Astrocyte of the spinal cord (primary cell): ENCODE results near the gene CYP27C1.
"Not testable (repeated sequence)": the region's sequence is repeated elsewhere in the genome, so short reads cannot be mapped to it uniquely, and the experiment has no call there.

Source experiments
- DNase-seq: peaks from one replicate; pipeline ENCODE4 v3.0.0; 2011; ENCODE audit warnings: low read depth, low spot score
- H3K4me3 ChIP-seq: 2 replicates; pipeline ENCODE4 v1.5.1; 2011; ENCODE audit warnings: low read depth, mild to moderate bottlenecking, low read length, moderate library complexity
- in situ Hi-C: cut with HindIII; loops from 2 replicates; pipeline ENCODE4 v1.10.0; 2017; ENCODE audit warnings: low sequenced_read_pairs
- TF ChIP-seq, protein P1 (sequence below): IDR thresholded peaks from 2 replicates; pipeline ENCODE4 v1.5.1; 2012; ENCODE audit warnings: low read depth, mild to moderate bottlenecking, low read length, inconsistent platforms

Gene CYP27C1

DNA sequence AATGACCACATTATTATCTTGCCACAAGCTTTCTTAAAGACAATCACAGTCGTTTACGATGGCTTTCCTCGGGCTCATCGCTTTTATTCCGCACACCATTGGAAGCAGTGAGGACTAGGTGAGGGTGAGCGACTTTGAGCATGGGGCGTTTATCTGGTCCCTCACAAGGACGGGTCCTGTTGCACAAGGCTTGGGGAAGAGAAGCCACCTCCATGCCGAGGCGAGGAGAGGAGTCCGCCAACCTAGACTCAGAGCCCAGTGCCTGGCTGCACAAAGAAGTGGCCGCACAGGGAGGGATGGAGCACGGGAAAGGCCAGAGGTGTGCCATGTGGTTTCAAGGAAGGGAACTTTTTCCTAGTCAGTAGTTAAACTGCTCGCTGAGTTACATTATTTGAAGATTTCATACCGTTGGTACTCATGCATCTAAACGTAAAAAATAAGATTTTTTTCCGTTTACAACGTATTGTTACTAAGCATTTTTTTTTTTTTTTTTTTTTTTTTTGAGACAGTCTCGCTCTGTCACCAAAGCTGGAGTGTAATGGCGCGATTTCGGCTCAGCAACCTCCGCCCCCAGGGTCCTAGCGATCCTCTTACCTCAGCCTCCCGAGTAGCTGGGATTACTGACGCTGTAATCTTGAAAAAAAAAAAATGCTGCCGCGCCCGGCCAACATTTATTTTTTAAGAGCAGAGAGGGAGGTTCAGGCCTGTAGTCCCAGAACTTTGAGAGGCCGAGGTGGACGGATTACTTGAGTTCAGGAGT, 849 bp upstream of the CYP27C1 start:
- in situ Hi-C loops = no loop called here
- no peak for DNase-seq
- peak overlapping the region; percentile 6 for H3K4me3 ChIP-seq
- TF ChIP-seq, protein P1, sequence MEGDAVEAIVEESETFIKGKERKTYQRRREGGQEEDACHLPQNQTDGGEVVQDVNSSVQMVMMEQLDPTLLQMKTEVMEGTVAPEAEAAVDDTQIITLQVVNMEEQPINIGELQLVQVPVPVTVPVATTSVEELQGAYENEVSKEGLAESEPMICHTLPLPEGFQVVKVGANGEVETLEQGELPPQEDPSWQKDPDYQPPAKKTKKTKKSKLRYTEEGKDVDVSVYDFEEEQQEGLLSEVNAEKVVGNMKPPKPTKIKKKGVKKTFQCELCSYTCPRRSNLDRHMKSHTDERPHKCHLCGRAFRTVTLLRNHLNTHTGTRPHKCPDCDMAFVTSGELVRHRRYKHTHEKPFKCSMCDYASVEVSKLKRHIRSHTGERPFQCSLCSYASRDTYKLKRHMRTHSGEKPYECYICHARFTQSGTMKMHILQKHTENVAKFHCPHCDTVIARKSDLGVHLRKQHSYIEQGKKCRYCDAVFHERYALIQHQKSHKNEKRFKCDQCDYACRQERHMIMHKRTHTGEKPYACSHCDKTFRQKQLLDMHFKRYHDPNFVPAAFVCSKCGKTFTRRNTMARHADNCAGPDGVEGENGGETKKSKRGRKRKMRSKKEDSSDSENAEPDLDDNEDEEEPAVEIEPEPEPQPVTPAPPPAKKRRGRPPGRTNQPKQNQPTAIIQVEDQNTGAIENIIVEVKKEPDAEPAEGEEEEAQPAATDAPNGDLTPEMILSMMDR = no peak

DNA sequence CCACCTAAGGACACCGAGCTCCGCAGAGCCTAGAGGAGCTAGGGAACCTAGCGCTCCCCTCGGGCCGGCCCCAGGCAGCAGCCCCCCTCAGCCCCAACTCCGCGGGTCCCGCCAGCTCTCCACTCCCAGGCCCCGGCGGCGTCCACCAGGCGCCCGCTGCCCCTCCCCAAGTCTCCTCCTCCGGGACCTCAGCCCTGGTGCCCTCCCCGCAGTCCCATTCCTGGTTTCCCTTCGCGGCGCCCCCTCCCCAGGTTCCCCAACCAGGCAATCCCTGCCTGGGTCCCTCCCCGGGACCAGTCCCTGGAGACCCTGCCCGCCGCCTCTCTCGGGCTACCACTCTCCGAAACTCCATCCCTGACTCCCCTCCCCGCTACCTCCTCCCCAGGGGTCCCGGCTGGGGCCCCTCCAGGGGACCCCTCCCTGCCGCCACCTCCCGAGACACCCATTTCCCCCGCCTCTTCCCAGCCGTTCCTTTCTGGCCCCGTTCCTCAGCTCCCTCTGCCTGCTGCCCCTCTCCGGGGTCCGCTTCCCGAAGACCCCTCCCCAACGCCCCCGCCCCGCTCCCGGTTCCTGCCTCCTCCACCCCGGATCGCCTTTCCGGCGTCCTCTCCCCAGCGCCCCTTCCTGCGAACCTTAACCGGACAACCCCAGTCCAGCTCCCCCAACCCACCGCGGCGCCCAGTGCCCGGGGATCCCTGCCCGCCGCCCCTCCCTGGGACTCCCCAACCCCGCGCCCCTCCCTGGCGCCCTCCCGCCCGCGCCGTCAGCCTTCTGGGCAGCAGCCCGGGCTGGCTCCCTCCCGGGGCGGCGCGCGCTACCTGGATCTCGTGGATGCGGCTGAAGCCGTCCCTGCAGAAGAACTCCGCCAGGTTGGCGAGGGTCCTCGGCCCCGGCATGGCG, 678 bp downstream of the CYP27C1 start:
- no peak for DNase-seq
- in situ Hi-C loops = no loop called here
- peak overlapping the region; percentile 67 for H3K4me3 ChIP-seq

DNA sequence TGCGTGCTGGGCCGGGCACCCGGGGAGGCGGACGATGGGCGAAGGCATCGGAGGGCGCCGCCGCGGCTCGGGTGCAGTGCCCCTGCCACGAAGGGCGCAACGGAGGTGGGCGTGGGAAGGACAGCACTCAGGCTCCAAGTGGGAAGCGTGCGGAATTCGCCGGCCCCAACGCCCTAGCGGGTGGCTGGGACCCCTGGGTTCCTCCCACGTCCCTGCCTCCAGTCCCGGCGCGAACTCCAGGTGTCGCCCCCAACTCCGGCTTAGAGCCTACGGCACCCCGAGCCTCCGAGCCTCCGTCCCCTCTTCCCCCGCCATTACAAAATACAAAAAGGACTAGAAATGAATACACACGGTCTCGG, 1.3 kb downstream of the CYP27C1 start:
- H3K4me3 ChIP-seq = peak overlapping the region; percentile 67
- TF ChIP-seq, protein P1 = no peak
- DNase-seq = no peak
- in situ Hi-C loops = no loop called here

More for the DNA sequence above, 678 bp downstream of the CYP27C1 start:
- TF ChIP-seq, protein P1 = no peak

DNA sequence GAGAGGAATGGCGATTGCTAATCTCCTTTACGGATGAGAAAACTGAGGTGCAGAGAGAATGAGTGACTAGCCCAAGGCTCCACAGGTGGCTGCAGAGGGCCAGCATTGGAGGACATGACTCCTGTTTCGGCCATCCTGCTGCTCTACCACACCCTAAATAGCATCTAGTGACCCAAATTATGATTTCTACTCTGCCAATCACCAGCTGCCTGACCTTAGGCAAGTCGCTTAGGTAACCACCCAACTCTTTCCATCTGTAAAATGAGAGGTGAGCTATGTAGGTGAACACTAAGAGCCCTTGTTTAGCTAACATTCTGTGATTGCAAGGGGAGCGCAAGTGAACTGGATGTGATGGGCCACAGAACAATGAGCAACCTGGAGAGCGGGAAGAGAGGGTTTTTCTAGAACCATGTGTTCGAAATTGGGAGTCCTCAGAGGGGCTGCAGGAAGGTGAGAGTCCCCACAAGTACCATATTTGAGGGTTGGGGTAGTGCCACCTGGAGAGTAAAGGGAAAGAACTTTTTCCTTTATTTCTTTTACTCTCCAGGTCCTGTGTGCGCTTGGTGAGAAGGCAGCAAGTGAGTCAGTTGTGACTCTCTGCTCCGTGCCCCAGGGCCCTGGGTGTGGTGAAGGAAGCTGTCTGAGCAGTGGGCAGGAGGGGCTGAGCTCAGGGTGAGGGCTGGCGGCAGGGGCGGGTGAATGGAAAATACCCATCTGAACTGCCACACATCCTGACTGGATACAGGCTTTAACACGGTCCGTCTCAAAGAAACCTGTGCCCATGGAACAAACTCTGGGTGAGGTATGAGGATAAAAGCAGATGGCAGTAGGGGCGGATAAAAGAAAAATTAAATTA, 2.4 kb downstream of the CYP27C1 start:
- no peak overlapping the region for H3K4me3 ChIP-seq
- in situ Hi-C loops = no loop called here
- DNase-seq = peak; percentile 59
- TF ChIP-seq, protein P1 = no peak

DNA sequence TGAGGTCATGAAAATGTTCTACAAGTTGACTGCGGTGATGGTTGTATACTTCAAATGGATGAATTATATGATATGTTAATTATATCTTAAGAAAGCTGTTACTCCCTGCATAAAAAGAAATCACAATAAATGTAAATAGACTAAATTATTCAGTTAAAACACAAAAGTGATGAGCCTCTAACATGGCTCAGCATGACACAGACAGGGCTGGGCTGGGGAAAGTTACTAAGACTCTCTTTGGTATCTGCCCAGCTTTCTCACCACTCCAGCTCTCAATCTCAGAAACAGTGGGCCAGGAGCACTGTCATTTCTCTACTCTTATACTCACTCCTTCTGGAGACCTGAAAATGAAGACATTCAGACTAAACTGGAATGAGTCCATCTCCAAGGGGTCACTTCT, 3.5 kb downstream of the CYP27C1 start:
- no peak for DNase-seq
- TF ChIP-seq, protein P1 = no peak
- no peak overlapping the region for H3K4me3 ChIP-seq
- in situ Hi-C loops = no loop called here

DNA sequence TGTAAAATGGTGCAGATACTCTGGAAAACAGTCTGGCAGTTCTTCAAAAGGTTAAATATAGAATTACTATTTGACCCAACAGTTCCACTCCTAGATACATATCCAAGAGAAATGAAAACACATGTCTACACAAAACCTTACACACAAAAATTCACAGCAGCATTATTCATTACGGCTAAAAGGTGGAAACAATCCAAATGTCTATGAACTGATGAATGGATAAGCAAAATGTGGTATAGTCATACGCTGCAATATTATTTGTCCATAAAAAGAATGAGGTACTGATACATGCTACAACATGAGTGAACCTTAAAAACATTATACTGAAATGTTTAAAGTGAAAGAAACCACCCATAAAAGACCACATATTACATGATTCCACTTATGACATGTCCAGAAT, 4.0 kb downstream of the CYP27C1 start:
- no peak overlapping the region for H3K4me3 ChIP-seq
- in situ Hi-C loops = no loop called here

DNA sequence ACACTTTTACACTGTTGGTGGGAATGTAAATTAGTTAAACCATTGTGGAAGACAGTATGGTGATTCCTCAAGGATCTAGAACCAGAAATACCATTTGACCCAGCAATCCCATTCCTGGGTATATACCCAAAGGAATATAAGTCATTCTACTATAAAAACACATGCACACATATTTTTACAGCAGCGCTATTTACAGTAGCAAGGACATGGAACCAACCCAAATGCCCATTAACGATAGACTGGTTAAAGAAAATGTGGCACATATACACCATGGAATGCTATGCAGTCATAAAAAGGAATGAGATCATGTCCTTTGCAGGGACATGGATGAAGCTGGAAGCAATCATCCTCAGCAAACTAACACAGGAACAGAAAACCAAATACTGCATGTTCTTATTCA, 5.9 kb downstream of the CYP27C1 start:
- in situ Hi-C loops, DNase-seq, H3K4me3 ChIP-seq: not testable (repeated sequence)

More for the DNA sequence above, 4.0 kb downstream of the CYP27C1 start:
- TF ChIP-seq, protein P1 = no peak
- DNase-seq = no peak
